GM12878 (cell line): Measurements from ENCODE around the gene PDE3B. TPM values are rescaled to one million over a fixed set of nuclear protein-coding genes. Genes with fewer than 3 reads are reported as not detected.

Experiments used
- ATAC-seq: fragments of 200-7000 bp; cut with Tn5 transposase; 3 replicates; pipeline ENCODE4 v1.9.1; 2020; ENCODE audit warnings: mild to moderate bottlenecking, moderate library complexity
- BruUV-seq: library from RNA; stranded (reverse); fragments of 400-500 nt; replicated peaks from 2 replicates; lab custom pipeline; 2021; lab: Mats Ljungman, UMichigan
- CTCF ChIA-PET: fragments of 300-600 bp; sonication (Branson Sonifier 250); formaldehyde crosslinking; extraction: SDS; loops from one replicate; lab custom pipeline; 2021; ENCODE audit warnings: inconsistent platforms; lab: Yijun Ruan, JAX
- POLR2A ChIA-PET: fragments of 350-600 bp; formaldehyde crosslinking; extraction: SDS; loops from one replicate; lab custom pipeline; 2021; ENCODE audit warnings: inconsistent platforms; lab: Charles Lee
- RAD21 ChIA-PET: fragments of 300-600 bp; sonication (Branson Sonifier 250); formaldehyde crosslinking; loops from one replicate; lab custom pipeline; 2023; ENCODE audit warnings: antibody characterized with exemption; ENCODE audit not compliant: unreplicated experiment; lab: Charles Lee
- SMC1A ChIA-PET: fragments of 300-600 bp; sonication (Branson Sonifier 250); formaldehyde crosslinking; loops from one replicate; lab custom pipeline; 2023; ENCODE audit not compliant: unreplicated experiment, uncharacterized antibody; lab: Charles Lee
- DNase-seq: peaks from one replicate; pipeline ENCODE4 v3.0.0-alpha.2; 2011; ENCODE audit warnings: low read depth, low spot score
- FAIRE-seq: peaks from 3 replicates; lab custom pipeline; 2011; peaks lifted over from hg19 to GRCh38; lab: Jason Lieb, UNC
- H2AFZ ChIP-seq: 2 replicates; pipeline ENCODE4 v1.6.0; 2011; ENCODE audit warnings: low read depth, low read length, control low read depth; ENCODE audit not compliant: control insufficient read depth
- H3K27ac ChIP-seq: 2 replicates; pipeline ENCODE4 v1.5.1; 2011; ENCODE audit warnings: control low read depth; ENCODE audit not compliant: control insufficient read depth, insufficient read depth
- H3K27me3 ChIP-seq, 2 experiments: replicated peaks in 1 of 2; 2 replicates each; pipeline versions ENCODE4 v1.6.0 to v1.6.1; 2011; ENCODE audit warnings: low read length in 1 of 2; ENCODE audit not compliant: control insufficient read depth in 2 of 2, insufficient read depth in 2 of 2
- H3K36me3 ChIP-seq, 2 experiments: 2 replicates each; pipeline ENCODE4 v1.5.1; 2011; ENCODE audit warnings: low read length in 1 of 2; ENCODE audit not compliant: control insufficient read depth in 2 of 2, insufficient read depth in 2 of 2
- H3K4me1 ChIP-seq: 2 replicates; pipeline ENCODE4 v1.6.1; 2011; ENCODE audit warnings: mild to moderate bottlenecking, low read length, moderate library complexity, mixed read lengths; ENCODE audit not compliant: control insufficient read depth, insufficient read depth
- H3K4me2 ChIP-seq: 2 replicates; pipeline ENCODE4 v1.6.0; 2011; ENCODE audit warnings: control low read depth; ENCODE audit not compliant: control insufficient read depth, insufficient read depth
- H3K4me3 ChIP-seq: fragments of 200-600 bp; sonication (generic); 2 replicates; pipeline ENCODE4 v1.5.1; 2016
- H3K79me2 ChIP-seq: 2 replicates; pipeline ENCODE4 v1.6.0; 2011; ENCODE audit warnings: low read length; ENCODE audit not compliant: control insufficient read depth, insufficient read depth
- H3K9ac ChIP-seq: 2 replicates; pipeline ENCODE4 v1.8.0; 2011; ENCODE audit warnings: low read length, control low read depth, mixed read lengths; ENCODE audit not compliant: control insufficient read depth, insufficient read depth
- H3K9me3 ChIP-seq: replicated peaks from 3 replicates; pipeline ENCODE4 v1.5.1; 2011; ENCODE audit warnings: mild to moderate bottlenecking, low read length; ENCODE audit not compliant: control insufficient read depth, insufficient read depth
- H4K20me1 ChIP-seq: 2 replicates; pipeline ENCODE4 v1.6.0; 2011; ENCODE audit not compliant: control insufficient read depth, insufficient read depth
- LARP7 ChIP-seq: fragments of 450-650 bp; IDR thresholded peaks from 2 replicates; pipeline ENCODE4 v1.6.1; 2017; ENCODE audit warnings: mild to moderate bottlenecking
- POLR2AphosphoS5 ChIP-seq: IDR thresholded peaks from 2 replicates; pipeline ENCODE4 v1.6.1; 2011; ENCODE audit warnings: mild to moderate bottlenecking, low read length, inconsistent platforms
- RBBP5 ChIP-seq: fragments of 200-600 bp; sonication (generic); conservative IDR thresholded peaks from 2 replicates; pipeline ENCODE4 v1.6.1; 2016
- ZNF217 ChIP-seq: fragments of 450-650 bp; IDR thresholded peaks from 2 replicates; pipeline ENCODE4 v1.6.1; 2017; ENCODE audit warnings: antibody characterized with exemption, mild to moderate bottlenecking
- ZNF384 ChIP-seq: IDR thresholded peaks from 2 replicates; pipeline ENCODE4 v1.6.1; 2012; ENCODE audit warnings: low read depth, mild to moderate bottlenecking, low read length, improper control_type of control experiment, borderline replicate concordance
- ZNF592 ChIP-seq: fragments of 450-650 bp; IDR thresholded peaks from 2 replicates; pipeline ENCODE4 v1.6.1; 2017; ENCODE audit warnings: mild to moderate bottlenecking, moderate library complexity
- in situ Hi-C: fragments of 300-500 bp; cut with MboI; formaldehyde crosslinking; loops from 9 replicates; pipeline ENCODE4 v1.14.3; 2018; ENCODE audit warnings: mixed read lengths
- intact Hi-C: fragments of 100-400 bp; cut with micrococcal nuclease; formaldehyde crosslinking; loops from one replicate; pipeline ENCODE4 v1.14.2; 2022; ENCODE audit not compliant: unreplicated experiment
- polyA plus RNA-seq, 11 experiments: library from polyadenylated mRNA; depleted of rRNA in 4 of 11; unstranded in 6 of 11; stranded (reverse) in 5 of 11; fragments of >200 nt; fragmentation: Nextera tagmentation in 4 of 11; fragmentation: Illumina TruSeq in 1 of 11; extraction: Ambion mirVana in 4 of 11; extraction: Trizol in 1 of 11; gene quantifications; 1 replicate in 1 of 11; 2 replicates in 10 of 11; pipeline versions ENCODE4 v1.2.1 to v1.2.3, GENCODE V29; 2011 to 2016; ENCODE audit warnings: inconsistent platforms in 2 of 11, missing spikeins in 2 of 11, low read depth in 1 of 11
- total RNA-seq, 4 experiments: library from RNA; depleted of rRNA in 3 of 4; stranded (reverse); fragments of >200 nt in 3 of 4; fragmentation: Illumina TruSeq in 1 of 4; extraction: Trizol in 1 of 4; gene quantifications; 2 replicates each; pipeline versions ENCODE4 v1.2.1 to v1.2.3, GENCODE V29; 2013 to 2021

Gene PDE3B
- total and polyA plus RNA-seq, 10 of the 15 experiments (the other 5 are each of a cell fraction or from before 2014, with no cell fraction given): 0.04 to 3.1 (median 1.9) TPM

DNA sequence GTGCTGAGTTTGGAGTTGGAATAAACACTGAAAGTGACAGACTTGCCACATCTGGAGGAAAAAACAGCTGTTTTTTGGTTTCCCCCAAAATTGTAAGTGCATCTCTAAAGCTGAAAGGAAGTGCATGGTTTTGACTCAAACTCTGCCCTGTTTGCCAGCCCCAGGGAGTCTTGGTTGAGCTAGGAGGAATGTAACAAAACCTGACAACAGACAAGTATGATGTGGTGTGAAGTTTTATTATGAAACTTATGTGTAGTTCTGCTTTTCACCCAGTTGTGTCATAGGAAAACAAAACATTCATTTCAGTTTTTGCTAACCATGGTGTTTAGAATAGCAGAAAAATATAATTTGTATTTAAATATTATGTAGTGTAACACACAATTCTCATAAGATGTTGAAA is 31.7 kb upstream of the PDE3B start:
- Histone ChIP-seq H3K27me3 (no peaks in the 10 kb centered on the region; a peak in 1 of 4 replicates), H3K36me3 (no peaks in the 10 kb centered on the region), H3K4me3 (no peak overlapping the region), H3K9me3 (no peaks in the 10 kb centered on the region), H3K4me2 (no peak overlapping the region), H3K27ac (no peak overlapping the region), H3K9ac (no peak overlapping the region), H3K79me2 (no peaks in the 10 kb centered on the region), H2AFZ (no peak overlapping the region), H3K4me1 (no peaks in the 10 kb centered on the region), H4K20me1 (no peaks in the 10 kb centered on the region)
- CTCF ChIA-PET: no interaction called here
- POLR2A ChIA-PET: no interaction called here
- TF ChIP-seq ZNF592 (no peak), ZNF384 (no peak), LARP7 (no peak), RBBP5 (no peak), ZNF217 (no peak), POLR2AphosphoS5 (no peak)
- in situ Hi-C loops: no loop called here
- FAIRE-seq (peak; percentile 35), DNase-seq (no peak), ATAC-seq (peak; percentile 50; the same call in 2 of the 3 replicates)
- RAD21 ChIA-PET: no interaction called here
- BruUV-seq: no TSS peak
- intact Hi-C loops: no loop called here
- SMC1A ChIA-PET: interaction anchor here (0.7 kb wide), 1 partner anchor 169 kb away, joined by 3 read pairs; no protein-coding TSS in a partner anchor
